GM19397 (cell line): Measurements from ENCODE around the gene UBA5.
A peak's percentile ranks its signal among the peaks of the same experiment; 100 is the strongest.
"Not testable (repeated sequence)": the region's sequence is repeated elsewhere in the genome, so short reads cannot be mapped to it uniquely, and the experiment has no call there.

Source experiments
- ATAC-seq: cut with Tn5 transposase; IDR thresholded peaks from one replicate; pipeline ENCODE4 v1.9.1; 2021; ENCODE audit warnings: mild to moderate bottlenecking, moderate library complexity; ENCODE audit not compliant: unreplicated experiment

Gene UBA5

GRCh38 chr3:132660052-132660810 lies at the start of gene UBA5:
TSS of gene UBA5 (plus strand) at chr3:132660329. CDS start at chr3:132660538, 209 bp downstream.
- peak; percentile 84 for ATAC-seq

GRCh38 chr3:132615301-132615700 lies 44.8 kb upstream of the UBA5 start:
- not testable (repeated sequence) for ATAC-seq

- ATAC-seq: no peak
Measured at GRCh38 chr3:132615881-132616280, 44.2 kb upstream of the UBA5 start.

- no peak for ATAC-seq
Measured at GRCh38 chr3:132616780-132617179, 43.3 kb upstream of the UBA5 start.

- no peak for ATAC-seq
Measured at GRCh38 chr3:132622148-132622547, 38.0 kb upstream of the UBA5 start.

- ATAC-seq: no peak
Measured at GRCh38 chr3:132622761-132623160, 37.4 kb upstream of the UBA5 start.

- ATAC-seq: no peak
Measured at GRCh38 chr3:132623646-132624045, 36.5 kb upstream of the UBA5 start.

GRCh38 chr3:132624790-132625189 lies 35.3 kb upstream of the UBA5 start:
- no peak for ATAC-seq

GRCh38 chr3:132625613-132626012 lies 34.5 kb upstream of the UBA5 start:
- no peak for ATAC-seq

- no peak for ATAC-seq
Measured at GRCh38 chr3:132626955-132627354, 33.2 kb upstream of the UBA5 start.

GRCh38 chr3:132628157-132628556 lies 32.0 kb upstream of the UBA5 start:
- ATAC-seq: no peak

GRCh38 chr3:132629928-132630327 lies 30.2 kb upstream of the UBA5 start:
- no peak for ATAC-seq

- no peak for ATAC-seq
Measured at GRCh38 chr3:132630612-132631011, 29.5 kb upstream of the UBA5 start.

- ATAC-seq: no peak
Measured at GRCh38 chr3:132635052-132635451, 25.1 kb upstream of the UBA5 start.

GRCh38 chr3:132637590-132637989 lies 22.5 kb upstream of the UBA5 start:
- ATAC-seq: no peak

- no peak for ATAC-seq
Measured at GRCh38 chr3:132638706-132639105, 21.4 kb upstream of the UBA5 start.

- ATAC-seq: not testable (repeated sequence)
Measured at GRCh38 chr3:132641427-132641826, 18.7 kb upstream of the UBA5 start.

- ATAC-seq: no peak
Measured at GRCh38 chr3:132641837-132642538, 18.1 kb upstream of the UBA5 start.

GRCh38 chr3:132642539-132642847 lies 17.6 kb upstream of the UBA5 start:
- ATAC-seq: no peak

GRCh38 chr3:132643366-132643765 lies 16.8 kb upstream of the UBA5 start:
- ATAC-seq: no peak

GRCh38 chr3:132645058-132645457 lies 15.1 kb upstream of the UBA5 start:
- ATAC-seq: no peak

- no peak for ATAC-seq
Measured at GRCh38 chr3:132650153-132650552, 10.0 kb upstream of the UBA5 start.
